ENCODE results near the gene NCAM1. TPM values are rescaled to one million over a fixed set of nuclear protein-coding genes. Genes with fewer than 3 reads are reported as not detected.

The NCAM1 gene
- polyA plus RNA-seq, 1 donor (not counting 4 experiments of a cell fraction or from before 2014, with no cell fraction given), result 0.04 TPM

DNA sequence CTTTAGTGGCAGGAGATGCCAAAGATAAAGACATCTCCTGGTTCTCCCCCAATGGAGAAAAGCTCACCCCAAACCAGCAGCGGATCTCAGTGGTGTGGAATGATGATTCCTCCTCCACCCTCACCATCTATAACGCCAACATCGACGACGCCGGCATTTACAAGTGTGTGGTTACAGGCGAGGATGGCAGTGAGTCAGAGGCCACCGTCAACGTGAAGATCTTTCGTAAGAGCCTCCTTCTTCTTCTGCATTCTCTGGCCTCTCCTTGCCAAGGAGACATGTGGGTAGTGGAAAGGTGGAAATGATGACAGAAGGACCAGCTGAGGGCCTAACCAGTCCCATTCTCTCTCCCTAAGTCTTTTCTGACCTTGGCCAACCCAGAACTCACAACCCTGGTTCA, 243.1 kb downstream of the NCAM1 start:
- Histone ChIP-seq H3K79me2 (ENCODE audit: control insufficient read depth, insufficient read depth, low read length) (no peaks in the 10 kb centered on the region), H3K9me1 (ENCODE audit: control insufficient read depth, extremely low read depth, insufficient read depth, low read length) (no peaks in the 10 kb centered on the region), H3K27me3 (ENCODE audit: control insufficient read depth, extremely low read depth, insufficient read depth, low read length) (peaks cover 3% of the 10 kb centered on the region), H3K4me2 (ENCODE audit: control insufficient read depth, extremely low read depth, insufficient read depth, low read depth, low read length) (no peak overlapping the region), H3K4me3 (ENCODE audit: control insufficient read depth in 2 of 3, extremely low read depth in 1 of 3, insufficient read depth in 2 of 3, low read depth in 1 of 3, low read length in 3 of 3) (no peak overlapping the region), H3K4me1 (ENCODE audit: control insufficient read depth, extremely low read depth, insufficient read depth, low read length) (peaks cover 16% of the 10 kb centered on the region), H3K27ac (ENCODE audit: control insufficient read depth, insufficient read depth, low read length) (no peak overlapping the region), H3K9ac (ENCODE audit: control insufficient read depth, extremely low read depth, insufficient read depth, low read length) (no peak overlapping the region), H3K9me3 (ENCODE audit: control insufficient read depth, low read depth, low read length) (no peaks in the 10 kb centered on the region), H2AFZ (ENCODE audit: control insufficient read depth, low read length) (no peak overlapping the region), H3K36me3 (ENCODE audit: control insufficient read depth in 2 of 2, extremely low read depth in 1 of 2, insufficient read depth in 2 of 2, low read length in 2 of 2) (no peaks in the 10 kb centered on the region), H4K20me1 (ENCODE audit: control insufficient read depth, extremely low read depth, insufficient read depth, low read length) (no peaks in the 10 kb centered on the region)
- FAIRE-seq (no peak), DNase-seq (ENCODE audit: low read depth, low spot score) (no peak)
- dilution Hi-C loops (cut with MboI; ENCODE audit: extremely low pct_ligation_motif_present, low sequenced_read_pairs), result no loop called here
- TF ChIP-seq, protein P1, sequence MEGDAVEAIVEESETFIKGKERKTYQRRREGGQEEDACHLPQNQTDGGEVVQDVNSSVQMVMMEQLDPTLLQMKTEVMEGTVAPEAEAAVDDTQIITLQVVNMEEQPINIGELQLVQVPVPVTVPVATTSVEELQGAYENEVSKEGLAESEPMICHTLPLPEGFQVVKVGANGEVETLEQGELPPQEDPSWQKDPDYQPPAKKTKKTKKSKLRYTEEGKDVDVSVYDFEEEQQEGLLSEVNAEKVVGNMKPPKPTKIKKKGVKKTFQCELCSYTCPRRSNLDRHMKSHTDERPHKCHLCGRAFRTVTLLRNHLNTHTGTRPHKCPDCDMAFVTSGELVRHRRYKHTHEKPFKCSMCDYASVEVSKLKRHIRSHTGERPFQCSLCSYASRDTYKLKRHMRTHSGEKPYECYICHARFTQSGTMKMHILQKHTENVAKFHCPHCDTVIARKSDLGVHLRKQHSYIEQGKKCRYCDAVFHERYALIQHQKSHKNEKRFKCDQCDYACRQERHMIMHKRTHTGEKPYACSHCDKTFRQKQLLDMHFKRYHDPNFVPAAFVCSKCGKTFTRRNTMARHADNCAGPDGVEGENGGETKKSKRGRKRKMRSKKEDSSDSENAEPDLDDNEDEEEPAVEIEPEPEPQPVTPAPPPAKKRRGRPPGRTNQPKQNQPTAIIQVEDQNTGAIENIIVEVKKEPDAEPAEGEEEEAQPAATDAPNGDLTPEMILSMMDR (optimal IDR thresholded peaks at IDR 0.05 in 1 of 3, IDR thresholded peaks at IDR 0.05 in 1 of 3, conservative IDR thresholded peaks at IDR 0.05 in 1 of 3; ENCODE audit: extremely low read depth in 1 of 3, insufficient read depth in 2 of 3, low read length in 3 of 3), result no peak
- no peak for TF ChIP-seq EZH2 (IDR thresholded peaks at IDR 0.05; ENCODE audit: low read length)

DNA sequence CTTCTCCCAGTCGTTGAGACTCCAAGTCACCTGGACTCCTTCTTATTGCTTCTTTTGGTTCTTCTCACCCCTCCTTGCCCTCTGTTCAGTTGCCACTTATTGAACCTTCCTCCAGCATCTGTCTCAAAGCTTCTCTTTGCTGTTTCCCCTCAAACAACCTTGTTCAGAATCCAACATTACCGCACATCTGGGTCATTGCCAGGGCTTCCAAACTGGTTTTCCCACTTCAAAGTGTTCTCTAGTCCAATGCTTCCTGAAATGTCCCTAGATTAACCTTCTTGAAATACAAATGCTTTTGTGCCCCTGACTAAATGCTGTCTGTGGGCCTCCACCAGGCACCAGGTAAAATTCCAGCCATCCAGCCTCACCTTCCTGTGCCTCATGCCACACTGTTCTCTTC, 252.3 kb downstream of the NCAM1 start:
- TF ChIP-seq, protein P1 (optimal IDR thresholded peaks at IDR 0.05 in 1 of 3, IDR thresholded peaks at IDR 0.05 in 1 of 3, conservative IDR thresholded peaks at IDR 0.05 in 1 of 3; ENCODE audit: extremely low read depth in 1 of 3, insufficient read depth in 2 of 3, low read length in 3 of 3), result no peak
- no peak for TF ChIP-seq EZH2 (IDR thresholded peaks at IDR 0.05; ENCODE audit: low read length)
- DNase-seq (ENCODE audit: low read depth, low spot score) (no peak), FAIRE-seq (no peak)
- Histone ChIP-seq H4K20me1 (ENCODE audit: control insufficient read depth, extremely low read depth, insufficient read depth, low read length) (no peaks in the 10 kb centered on the region), H3K36me3 (ENCODE audit: control insufficient read depth in 2 of 2, extremely low read depth in 1 of 2, insufficient read depth in 2 of 2, low read length in 2 of 2) (no peaks in the 10 kb centered on the region), H3K27me3 (ENCODE audit: control insufficient read depth, extremely low read depth, insufficient read depth, low read length) (peaks cover 1% of the 10 kb centered on the region), H3K27ac (ENCODE audit: control insufficient read depth, insufficient read depth, low read length) (no peak overlapping the region), H3K4me3 (ENCODE audit: control insufficient read depth in 2 of 3, extremely low read depth in 1 of 3, insufficient read depth in 2 of 3, low read depth in 1 of 3, low read length in 3 of 3) (no peak overlapping the region), H2AFZ (ENCODE audit: control insufficient read depth, low read length) (no peak overlapping the region), H3K79me2 (ENCODE audit: control insufficient read depth, insufficient read depth, low read length) (no peaks in the 10 kb centered on the region), H3K9me3 (ENCODE audit: control insufficient read depth, low read depth, low read length) (no peaks in the 10 kb centered on the region), H3K9me1 (ENCODE audit: control insufficient read depth, extremely low read depth, insufficient read depth, low read length) (no peaks in the 10 kb centered on the region), H3K4me2 (ENCODE audit: control insufficient read depth, extremely low read depth, insufficient read depth, low read depth, low read length) (no peak overlapping the region), H3K4me1 (ENCODE audit: control insufficient read depth, extremely low read depth, insufficient read depth, low read length) (no peaks in the 10 kb centered on the region), H3K9ac (ENCODE audit: control insufficient read depth, extremely low read depth, insufficient read depth, low read length) (no peak overlapping the region)
- dilution Hi-C loops (cut with MboI; ENCODE audit: extremely low pct_ligation_motif_present, low sequenced_read_pairs), result no loop called here
